GM12865 (cell line): ENCODE data around the gene TMEM170B.

Experiments
- DNase-seq: peaks from one replicate; pipeline ENCODE4 v3.0.0; 2010; ENCODE audit warnings: low read depth
- H3K4me3 ChIP-seq: 2 replicates; pipeline ENCODE4 v1.5.1; 2011; ENCODE audit warnings: mild to moderate bottlenecking, low read depth, low read length, control low read depth
- TF ChIP-seq, protein P1 (sequence below): IDR thresholded peaks from 2 replicates; pipeline ENCODE4 v1.5.1; 2011; ENCODE audit warnings: low read length, control low read depth, low read depth, inconsistent platforms; ENCODE audit not compliant: insufficient read depth; ENCODE audit errors: missing control alignments

The TMEM170B gene

DNA sequence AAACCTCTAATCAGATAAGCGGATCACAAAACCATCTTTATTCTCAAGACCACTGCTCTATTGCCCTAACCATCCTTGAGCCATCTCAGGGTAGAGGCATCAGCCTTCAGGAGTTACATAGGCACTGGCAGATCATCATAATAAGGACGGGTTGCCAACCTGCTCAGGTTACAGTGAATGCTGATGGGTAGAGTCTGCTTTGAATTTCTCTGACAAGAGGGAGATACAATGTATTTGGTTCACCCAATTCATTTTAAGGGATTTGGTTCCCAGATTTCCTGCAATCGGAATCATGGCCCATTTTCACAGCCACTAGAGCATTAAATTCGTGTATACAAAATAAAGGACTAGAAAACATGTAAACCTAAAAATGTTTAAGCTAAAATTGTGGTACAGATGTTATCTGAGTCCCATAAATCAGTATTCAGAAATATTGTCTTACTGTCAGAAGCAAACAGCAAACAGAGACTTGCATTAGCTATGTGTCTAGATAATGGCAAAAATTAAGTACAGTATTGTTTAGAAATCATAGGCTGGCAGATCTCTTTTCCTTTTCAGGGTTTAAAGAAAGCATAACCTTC is 41.9 kb upstream of the TMEM170B start:
- DNase-seq = no peak
- H3K4me3 ChIP-seq = no peak overlapping the region
- TF ChIP-seq, protein P1, sequence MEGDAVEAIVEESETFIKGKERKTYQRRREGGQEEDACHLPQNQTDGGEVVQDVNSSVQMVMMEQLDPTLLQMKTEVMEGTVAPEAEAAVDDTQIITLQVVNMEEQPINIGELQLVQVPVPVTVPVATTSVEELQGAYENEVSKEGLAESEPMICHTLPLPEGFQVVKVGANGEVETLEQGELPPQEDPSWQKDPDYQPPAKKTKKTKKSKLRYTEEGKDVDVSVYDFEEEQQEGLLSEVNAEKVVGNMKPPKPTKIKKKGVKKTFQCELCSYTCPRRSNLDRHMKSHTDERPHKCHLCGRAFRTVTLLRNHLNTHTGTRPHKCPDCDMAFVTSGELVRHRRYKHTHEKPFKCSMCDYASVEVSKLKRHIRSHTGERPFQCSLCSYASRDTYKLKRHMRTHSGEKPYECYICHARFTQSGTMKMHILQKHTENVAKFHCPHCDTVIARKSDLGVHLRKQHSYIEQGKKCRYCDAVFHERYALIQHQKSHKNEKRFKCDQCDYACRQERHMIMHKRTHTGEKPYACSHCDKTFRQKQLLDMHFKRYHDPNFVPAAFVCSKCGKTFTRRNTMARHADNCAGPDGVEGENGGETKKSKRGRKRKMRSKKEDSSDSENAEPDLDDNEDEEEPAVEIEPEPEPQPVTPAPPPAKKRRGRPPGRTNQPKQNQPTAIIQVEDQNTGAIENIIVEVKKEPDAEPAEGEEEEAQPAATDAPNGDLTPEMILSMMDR = no peak

GRCh38 chr6:11496152-11497060 is 41.1 kb upstream of the TMEM170B start:
- H3K4me3 ChIP-seq = no peak overlapping the region
- TF ChIP-seq, protein P1 = peak; percentile 70
- DNase-seq = peak; percentile 92

GRCh38 chr6:11497107-11497506 is 40.4 kb upstream of the TMEM170B start:
- H3K4me3 ChIP-seq = no peak overlapping the region
- TF ChIP-seq, protein P1 = no peak
- no peak for DNase-seq

- DNase-seq = no peak
- no peak overlapping the region for H3K4me3 ChIP-seq
- TF ChIP-seq, protein P1 = no peak
Observed at GRCh38 chr6:11497881-11498280, 39.7 kb upstream of the TMEM170B start.

DNA sequence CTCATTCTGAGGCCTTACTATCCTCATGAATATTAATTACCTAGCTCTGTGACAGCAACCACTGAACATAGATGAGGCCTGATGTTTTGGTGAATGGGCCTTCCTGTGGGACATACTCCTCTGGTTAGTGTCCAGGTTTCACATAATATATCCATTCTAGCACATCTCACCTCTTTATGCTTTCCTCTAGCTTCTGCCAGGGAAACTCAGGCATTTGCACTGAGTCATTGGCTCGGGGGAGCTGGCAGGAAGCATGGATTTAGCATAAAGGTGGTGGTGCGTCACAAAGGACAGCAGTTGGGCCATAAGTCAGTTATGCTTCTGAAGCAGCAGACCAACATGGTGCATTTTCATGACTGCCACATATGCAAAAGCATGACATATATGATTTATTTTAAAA is 37.5 kb upstream of the TMEM170B start:
- H3K4me3 ChIP-seq = no peak overlapping the region
- TF ChIP-seq, protein P1 = no peak
- DNase-seq = no peak

DNA sequence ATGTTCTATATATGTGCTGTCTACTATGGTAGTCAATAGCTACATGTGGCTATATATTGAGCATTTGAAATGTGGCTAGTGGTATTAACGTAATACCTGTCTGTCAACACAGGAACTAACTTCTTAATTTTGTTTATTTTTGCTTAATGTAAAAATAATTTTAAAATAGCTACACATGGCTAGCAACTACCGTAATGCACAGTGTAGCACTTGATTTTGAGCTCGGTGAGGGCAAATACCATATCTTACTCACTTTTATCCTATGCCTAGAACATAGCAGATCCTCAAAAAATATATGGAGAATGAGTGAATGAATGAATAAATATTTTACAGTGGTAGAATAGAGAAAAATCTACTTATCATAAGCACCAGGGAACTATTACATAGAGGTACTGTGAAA is 28.1 kb upstream of the TMEM170B start:
- TF ChIP-seq, protein P1 = no peak
- H3K4me3 ChIP-seq = no peak overlapping the region
- DNase-seq = no peak
